Activated T-cell treated with anti-CD3 and anti-CD28 coated beads for 4 hours (primary cell): ENCODE results near the gene SLC24A4.
"Not testable (repeated sequence)": the region's sequence is repeated elsewhere in the genome, so short reads cannot be mapped to it uniquely, and the experiment has no call there.

ENCODE experiments used
- DNase-seq: peaks from one replicate; pipeline ENCODE4 v3.0.0-alpha.2; 2020

SLC24A4 gene

GRCh38 chr14:92527721-92528120 is 204.8 kb downstream of the SLC24A4 start:
- no peak for DNase-seq

DNA sequence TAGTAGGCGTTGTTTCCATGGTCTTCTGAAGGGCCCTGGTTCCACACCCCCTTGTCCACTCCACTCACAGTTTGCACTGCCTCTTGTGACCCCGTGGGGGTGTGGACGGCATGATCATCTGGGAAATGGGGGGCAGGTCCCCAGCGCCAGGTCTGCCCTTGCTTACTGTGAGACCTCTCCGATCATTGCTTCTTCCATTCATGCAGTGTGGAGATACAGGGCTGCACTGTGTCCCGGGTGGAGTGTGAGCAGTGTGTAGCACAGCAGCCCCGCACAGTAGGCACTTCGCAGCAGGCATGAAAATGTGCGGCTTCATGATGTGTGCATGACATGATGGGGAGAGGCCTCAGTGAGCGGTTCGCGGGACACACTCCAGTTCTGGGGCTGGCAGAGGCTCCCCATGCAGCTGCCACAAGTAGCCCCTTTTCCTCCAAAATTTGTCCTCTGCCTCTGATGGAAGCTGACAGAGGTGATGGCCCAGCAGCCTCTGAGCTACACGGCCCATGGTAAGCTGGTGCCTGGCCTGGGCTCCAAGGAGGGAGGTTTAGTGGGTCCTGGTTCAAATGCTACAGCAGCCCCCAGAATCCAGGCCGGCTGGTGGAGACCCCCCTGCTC is 205.6 kb downstream of the SLC24A4 start:
- DNase-seq: no peak

DNA sequence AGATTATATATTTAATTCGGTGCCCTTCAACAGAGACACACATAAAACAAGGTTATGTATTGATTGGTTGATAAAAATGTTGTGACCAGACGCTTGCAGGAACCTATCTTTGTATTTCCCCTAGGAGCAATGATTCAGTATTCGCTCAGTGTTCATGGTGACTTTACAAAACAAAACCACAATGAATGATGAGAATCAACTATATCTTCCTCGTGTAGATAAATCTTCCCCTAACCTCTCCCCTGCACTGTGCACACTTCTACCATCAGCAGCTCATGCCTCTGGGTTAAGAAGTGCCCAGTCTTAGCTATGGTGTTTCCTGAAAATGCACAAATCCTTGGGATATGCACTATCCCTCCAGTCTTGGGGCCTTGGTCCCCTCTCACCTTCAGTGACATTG is 206.9 kb downstream of the SLC24A4 start:
- no peak for DNase-seq

DNA sequence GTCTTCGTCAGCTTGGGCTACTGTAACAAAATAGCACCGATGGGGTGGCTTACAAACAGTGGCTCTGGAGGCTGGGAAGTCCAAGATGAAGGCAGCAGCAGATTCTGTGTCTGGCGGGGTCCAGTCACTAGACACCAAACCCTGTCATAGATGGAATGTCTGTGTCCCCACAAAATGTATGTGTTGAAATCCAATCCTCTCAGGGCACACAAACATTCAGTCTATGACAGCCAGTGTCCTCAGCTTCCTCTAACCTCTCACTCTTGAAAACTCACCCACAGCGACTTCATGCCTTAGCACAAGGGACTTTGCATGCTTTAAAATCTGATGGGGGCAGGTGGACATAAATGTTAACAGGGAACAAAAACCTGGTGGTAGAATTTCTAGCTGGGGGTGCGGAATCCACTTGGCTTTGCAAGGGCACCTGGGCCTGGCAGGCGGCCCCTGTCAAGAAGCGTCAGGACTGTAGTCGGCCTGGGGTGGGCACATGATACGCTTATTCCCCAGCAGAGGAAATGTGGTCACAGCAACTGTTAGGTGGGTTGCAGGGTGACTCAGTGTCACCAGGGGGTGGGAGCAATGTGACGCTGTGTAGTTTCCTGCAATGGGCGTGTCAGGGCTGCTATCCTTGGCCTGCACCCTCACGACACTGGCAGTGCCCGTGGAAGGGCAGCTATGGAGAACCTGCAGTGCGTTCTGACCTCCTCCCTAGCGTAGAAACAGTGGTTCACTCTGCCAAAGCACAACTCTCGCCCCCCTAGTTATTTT is 208.3 kb downstream of the SLC24A4 start:
- peak; percentile 68 for DNase-seq

DNA sequence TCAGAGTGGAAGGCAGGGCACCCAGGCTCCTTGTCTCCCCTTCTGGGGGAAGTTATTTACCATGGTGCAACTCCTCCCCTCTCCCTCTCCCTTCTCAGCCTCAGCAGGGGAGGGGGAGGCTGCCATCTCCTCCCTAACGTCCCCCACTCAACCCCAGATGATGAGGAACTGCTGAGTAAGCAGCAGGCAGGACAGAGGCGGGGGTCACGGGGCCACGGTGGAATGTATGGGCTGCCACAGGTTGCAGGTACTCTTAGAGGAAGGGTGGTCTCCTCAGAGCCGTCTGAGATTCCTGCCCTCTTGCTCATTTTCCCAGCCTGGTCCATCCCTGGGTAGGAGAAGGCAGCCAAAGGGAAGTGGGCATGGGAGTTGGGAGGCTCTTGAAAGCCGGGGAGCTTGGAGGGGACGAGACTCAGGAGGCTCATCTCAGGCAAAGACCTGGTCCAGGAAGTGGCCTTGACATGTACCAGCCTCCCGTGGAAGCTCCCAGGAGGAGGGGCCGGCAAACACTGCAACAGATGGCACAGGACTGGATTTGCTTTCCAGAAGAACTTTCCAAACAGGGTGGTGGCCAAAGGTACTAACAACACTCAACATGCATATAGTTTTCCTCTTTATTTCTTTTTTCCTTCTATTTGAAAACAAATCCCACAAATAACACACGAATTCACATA is 209.7 kb downstream of the SLC24A4 start:
- DNase-seq: no peak

GRCh38 chr14:92534932-92535643 is 212.1 kb downstream of the SLC24A4 start:
- no peak for DNase-seq

GRCh38 chr14:92536231-92536630 is 213.3 kb downstream of the SLC24A4 start:
- DNase-seq: not testable (repeated sequence)

DNA sequence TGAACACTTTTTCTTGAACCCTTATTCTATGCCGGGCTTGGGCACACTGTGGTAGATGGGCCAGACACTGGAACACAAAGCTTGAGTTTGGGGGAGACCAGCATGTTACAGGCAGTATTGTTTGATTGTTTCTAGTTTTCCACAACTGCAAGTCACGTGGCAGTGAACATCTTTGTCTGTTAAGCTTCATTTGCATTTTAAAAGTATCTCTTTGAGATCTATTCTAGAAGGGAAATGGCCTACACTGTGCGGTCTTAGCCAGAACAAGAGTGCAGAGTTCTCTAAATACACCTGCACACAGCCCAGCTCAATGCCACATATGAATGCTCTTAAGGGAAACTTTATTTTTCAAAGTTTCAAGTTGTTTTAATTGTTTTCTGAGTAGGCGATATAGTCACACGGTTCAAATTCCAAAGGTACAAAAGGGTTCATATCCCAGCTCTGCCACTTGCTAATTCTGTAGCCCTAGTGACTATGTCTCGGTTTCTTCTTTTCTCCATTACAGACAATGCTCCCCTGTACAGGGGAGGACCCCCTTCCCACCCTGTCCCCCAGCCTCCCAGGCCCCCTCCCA is 215.5 kb downstream of the SLC24A4 start:
- DNase-seq: no peak

- no peak for DNase-seq
Observed at GRCh38 chr14:92539419-92539818, 216.5 kb downstream of the SLC24A4 start.

GRCh38 chr14:92539875-92540274 is 216.9 kb downstream of the SLC24A4 start:
- DNase-seq: no peak

DNA sequence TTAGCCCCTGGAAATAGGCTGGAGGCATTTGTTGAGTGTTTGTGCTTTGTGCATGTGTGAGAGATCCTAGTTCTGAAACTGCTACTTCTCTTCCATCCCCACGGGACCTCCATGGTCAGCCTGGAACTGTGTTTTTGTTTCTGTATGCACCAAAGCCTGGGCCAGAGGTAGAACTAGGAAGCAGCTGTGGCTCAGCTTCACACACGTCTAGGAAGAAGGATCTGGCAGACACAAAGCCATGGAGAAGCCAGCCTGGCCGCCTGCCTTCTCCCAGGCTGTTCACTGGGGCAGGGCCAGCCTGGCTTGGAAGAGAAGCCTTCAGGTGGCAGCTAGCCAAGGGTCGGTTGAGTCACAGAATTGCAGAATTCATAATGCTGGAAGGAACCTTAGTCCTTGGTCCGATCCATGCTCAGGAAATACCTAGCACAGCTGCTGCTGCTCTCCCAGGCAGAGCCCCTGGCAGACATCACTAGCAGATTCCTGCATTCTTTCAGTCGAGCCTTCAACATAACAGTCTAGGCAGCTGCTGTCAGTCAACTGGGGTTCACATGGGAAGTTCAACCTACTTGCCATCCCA is 217.6 kb downstream of the SLC24A4 start:
- DNase-seq: no peak

DNA sequence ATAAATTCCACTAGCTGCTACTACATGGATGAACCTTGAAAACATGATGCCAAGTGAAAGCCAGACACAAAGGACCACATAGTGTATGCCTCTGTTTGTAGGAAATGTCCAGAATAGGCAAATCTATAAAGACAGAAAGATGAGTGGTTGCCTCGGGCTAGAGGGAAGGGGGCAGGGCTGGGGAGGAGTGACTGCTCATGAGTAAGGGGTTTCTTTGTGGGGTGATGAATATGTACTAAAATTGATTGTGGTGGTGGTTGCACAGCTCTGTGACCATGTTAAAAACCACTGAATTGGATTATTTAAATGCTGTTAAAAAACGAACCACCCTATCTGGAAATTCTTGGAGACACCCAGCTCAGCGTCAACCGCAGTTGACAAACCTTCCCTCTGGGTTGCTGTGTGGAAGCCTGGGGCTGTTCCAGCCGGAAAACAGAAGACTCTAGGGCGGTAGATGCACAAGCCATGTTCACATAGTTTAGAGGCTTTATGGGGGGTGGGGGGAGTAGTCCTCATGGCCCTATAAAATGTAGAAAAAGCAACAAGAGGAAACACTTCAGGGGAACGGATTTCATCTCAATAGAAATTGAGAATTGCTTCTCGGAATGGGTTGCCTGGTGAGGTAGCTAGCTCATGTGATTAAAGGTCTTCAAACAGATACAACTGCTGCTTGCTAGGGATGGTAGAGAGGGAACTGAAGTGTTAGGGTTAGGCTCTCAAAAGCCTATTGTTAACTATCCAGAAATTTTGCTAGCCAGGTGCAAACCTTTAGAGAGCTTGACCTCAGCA is 220.0 kb downstream of the SLC24A4 start:
- DNase-seq: no peak

- no peak for DNase-seq
Observed at GRCh38 chr14:92544051-92544720, 221.2 kb downstream of the SLC24A4 start.

DNA sequence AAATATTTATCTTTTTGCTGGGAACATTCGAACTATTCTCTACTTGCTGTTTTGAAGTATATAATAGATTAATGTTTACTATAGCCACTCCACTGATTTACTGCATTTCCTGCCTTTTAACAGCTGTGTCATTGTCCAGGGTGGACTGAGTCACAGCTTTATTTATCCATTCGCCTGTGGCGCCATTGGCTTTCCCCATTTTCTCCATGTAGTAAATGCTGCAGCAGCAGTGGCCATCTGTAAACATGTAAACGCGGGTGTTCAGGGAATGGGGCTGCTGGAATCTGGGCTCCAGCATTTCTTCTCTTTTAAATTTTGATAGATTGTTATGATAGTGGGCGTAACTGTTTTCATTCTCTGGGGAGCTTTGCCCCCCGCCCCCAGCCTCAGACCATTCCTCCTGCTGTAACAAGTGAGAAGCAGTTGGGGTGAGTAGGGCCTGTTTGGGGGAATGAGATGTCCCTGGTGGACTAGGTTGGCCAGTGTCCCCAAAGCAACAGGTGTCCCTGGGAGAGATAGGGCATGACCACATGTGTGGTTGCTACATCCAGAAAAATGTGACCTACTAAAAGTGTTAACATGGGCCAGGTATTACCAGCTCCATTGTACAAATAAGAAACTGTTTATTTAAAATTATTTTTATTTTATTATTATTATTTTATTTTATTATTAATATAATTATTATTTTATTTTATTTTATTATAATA is 223.5 kb downstream of the SLC24A4 start:
- DNase-seq: no peak

GRCh38 chr14:92549105-92549858 is 226.3 kb downstream of the SLC24A4 start:
- no peak for DNase-seq

GRCh38 chr14:92549859-92550230 is 226.9 kb downstream of the SLC24A4 start:
- DNase-seq: no peak
